ENCODE measurements around the gene HERPUD1. TPM values are rescaled to one million over a fixed set of nuclear protein-coding genes. Genes with fewer than 3 reads are reported as not detected.

HERPUD1 gene
- total RNA-seq, 1 experiment from 2014 or later, result 45.2 TPM

GRCh38 chr16:56956756-56957155 lies 24.8 kb downstream of the HERPUD1 start:
- Histone ChIP-seq H3K36me3 (ENCODE audit: control insufficient read depth, insufficient read depth, low read length) (no peaks in the 10 kb centered on the region), H3K4me1 (ENCODE audit: control insufficient read depth, insufficient read depth, low read length) (no peaks in the 10 kb centered on the region), H3K27me3 (ENCODE audit: control insufficient read depth, insufficient read depth, low read length) (no peaks in the 10 kb centered on the region), H3K4me3 (ENCODE audit: low read depth in 2 of 2, low read length in 2 of 2) (no peak overlapping the region), H3K27ac (ENCODE audit: low read length) (no peak overlapping the region), H3K9me3 (ENCODE audit: control insufficient read depth, insufficient read depth, low read depth, low read length) (no peaks in the 10 kb centered on the region)
- ATAC-seq, result no peak
- in situ Hi-C loops (cut with HindIII; ENCODE audit: low pct_unique_long_range_greater_than_20kb, low sequenced_read_pairs), result no loop called here
- CTCF ChIA-PET, result no interaction called here
- no peak for DNase-seq (ENCODE audit: low read depth, low spot score)
- no TSS peak for BruUV-seq (replicated peaks)
- POLR2A ChIA-PET, result no interaction called here
- intact Hi-C loops (cut with micrococcal nuclease; ENCODE audit: unreplicated experiment), result no loop called here
- TF ChIP-seq POLR2AphosphoS5 (IDR thresholded peaks at IDR 0.05; ENCODE audit: low read depth, low read length) (no peak), CTCF (IDR thresholded peaks at IDR 0.05) (no peak), TCF7L2 (IDR thresholded peaks at IDR 0.05; ENCODE audit: low read depth, low read length) (no peak), SIN3A (IDR thresholded peaks at IDR 0.05; ENCODE audit: borderline replicate concordance, insufficient read depth, low read depth, low read length) (no peak), REST (IDR thresholded peaks at IDR 0.05; ENCODE audit: insufficient read depth in 1 of 2, low read depth in 2 of 2, low read length in 1 of 2) (no peak)

GRCh38 chr16:56960681-56961281 lies 28.8 kb downstream of the HERPUD1 start:
- POLR2A ChIA-PET, result interaction anchor here (0.5 kb wide), 1 partner anchor 30 kb away, joined by 14 read pairs; no protein-coding TSS in a partner anchor
- no peak for DNase-seq (ENCODE audit: low read depth, low spot score)
- intact Hi-C loops (cut with micrococcal nuclease; ENCODE audit: unreplicated experiment), result loop anchor here (10.0 kb wide), 1 partner anchor 84 kb away; no protein-coding TSS in a partner anchor

More at GRCh38 chr16:56960681-56961281, 28.8 kb downstream of the HERPUD1 start:
- no peaks in the 10 kb centered on the region for H3K4me1 ChIP-seq (ENCODE audit: control insufficient read depth, insufficient read depth, low read length)
- no peaks in the 10 kb centered on the region for H3K27me3 ChIP-seq (ENCODE audit: control insufficient read depth, insufficient read depth, low read length)
- no TSS peak for BruUV-seq (replicated peaks)
- ATAC-seq, result no peak
- H3K36me3 ChIP-seq (ENCODE audit: control insufficient read depth, insufficient read depth, low read length), result no peaks in the 10 kb centered on the region
- CTCF ChIA-PET, result no interaction called here
- H3K27ac ChIP-seq (ENCODE audit: low read length), result no peak overlapping the region
- no peak overlapping the region for H3K4me3 ChIP-seq (ENCODE audit: low read depth in 2 of 2, low read length in 2 of 2)
- H3K9me3 ChIP-seq (ENCODE audit: control insufficient read depth, insufficient read depth, low read depth, low read length), result no peaks in the 10 kb centered on the region
- in situ Hi-C loops (cut with HindIII; ENCODE audit: low pct_unique_long_range_greater_than_20kb, low sequenced_read_pairs), result no loop called here
- TF ChIP-seq REST (IDR thresholded peaks at IDR 0.05; ENCODE audit: insufficient read depth in 1 of 2, low read depth in 2 of 2, low read length in 1 of 2) (no peak), TCF7L2 (IDR thresholded peaks at IDR 0.05; ENCODE audit: low read depth, low read length) (no peak), SIN3A (IDR thresholded peaks at IDR 0.05; ENCODE audit: borderline replicate concordance, insufficient read depth, low read depth, low read length) (no peak), CTCF (IDR thresholded peaks at IDR 0.05) (no peak), POLR2AphosphoS5 (IDR thresholded peaks at IDR 0.05; ENCODE audit: low read depth, low read length) (no peak)
